ENCODE results near the gene PAK5. TPM values are rescaled to one million over a fixed set of nuclear protein-coding genes. Genes with fewer than 3 reads are reported as not detected.

The PAK5 gene
- total RNA-seq, 1 experiment from 2014 or later: not detected

GRCh38 chr20:9501473-9501872 lies 337.4 kb downstream of the PAK5 start:
- RAD21 ChIA-PET (ENCODE audit: low non-redundant PET in 1 of 2, low total read pairs in 2 of 2, uncharacterized antibody in 2 of 2, unreplicated experiment in 2 of 2): no interaction called here
- intact Hi-C loops (cut with micrococcal nuclease): no loop called here
- peaks cover 10% of the 10 kb centered on the region; the same call in 1 of the 2 replicates for H3K27me3 ChIP-seq (ENCODE audit: insufficient read depth, low read length)
- DNase-seq (ENCODE audit: low read depth, low spot score) (no peak), ATAC-seq (no peak)
- H3K4me1 ChIP-seq (ENCODE audit: control insufficient read depth in 1 of 2, insufficient read depth in 2 of 2, low read length in 2 of 2): no peaks in the 10 kb centered on the region
- no peak for TF ChIP-seq POLR2A (IDR thresholded peaks at IDR 0.05; ENCODE audit: borderline replicate concordance, extremely low read depth, insufficient read depth, insufficient read length)
- TF ChIP-seq FOSL1 (IDR thresholded peaks at IDR 0.05; ENCODE audit: low read depth): no peak
- TF ChIP-seq SIN3A (IDR thresholded peaks at IDR 0.05; ENCODE audit: low read depth): no peak
- CTCF ChIA-PET: no interaction called here
- no peaks in the 10 kb centered on the region for H3K9me3 ChIP-seq (ENCODE audit: control insufficient read depth in 1 of 2, insufficient read depth in 1 of 2, low read depth in 1 of 2, low read length in 2 of 2)
- no peaks in the 10 kb centered on the region for H4K20me1 ChIP-seq (ENCODE audit: insufficient read depth)
- no peaks in the 10 kb centered on the region for H3K36me3 ChIP-seq (ENCODE audit: control insufficient read depth in 1 of 2, insufficient read depth in 2 of 2, low read length in 2 of 2)
- H3K9ac ChIP-seq (ENCODE audit: low read length): no peak overlapping the region
- H3K27ac ChIP-seq (ENCODE audit: low read depth, low read length): no peak overlapping the region
- H3K79me2 ChIP-seq (ENCODE audit: insufficient read depth, low read length): no peaks in the 10 kb centered on the region
- H3K4me2 ChIP-seq (ENCODE audit: low read length): no peak overlapping the region
- H2AFZ ChIP-seq (ENCODE audit: low read depth, low read length, poor library complexity, severe bottlenecking): no peak overlapping the region
- no TSS peak for BruUV-seq (replicated peaks)
- no peaks in the 10 kb centered on the region for H3K9me2 ChIP-seq (ENCODE audit: insufficient read depth)
- no peak overlapping the region for H3K4me3 ChIP-seq (replicated peaks in 1 of 2; ENCODE audit: low read depth in 1 of 2, low read length in 2 of 2)
- POLR2A ChIA-PET: no interaction called here

- Histone ChIP-seq H3K27me3 (ENCODE audit: insufficient read depth, low read length) (peaks cover 10% of the 10 kb centered on the region; the same call in 1 of the 2 replicates), H3K9me3 (ENCODE audit: control insufficient read depth in 1 of 2, insufficient read depth in 1 of 2, low read depth in 1 of 2, low read length in 2 of 2) (no peaks in the 10 kb centered on the region), H3K79me2 (ENCODE audit: insufficient read depth, low read length) (no peaks in the 10 kb centered on the region), H3K36me3 (ENCODE audit: control insufficient read depth in 1 of 2, insufficient read depth in 2 of 2, low read length in 2 of 2) (no peaks in the 10 kb centered on the region), H3K27ac (ENCODE audit: low read depth, low read length) (no peak overlapping the region), H3K9me2 (ENCODE audit: insufficient read depth) (no peaks in the 10 kb centered on the region), H4K20me1 (ENCODE audit: insufficient read depth) (no peaks in the 10 kb centered on the region), H3K4me3 (replicated peaks in 1 of 2; ENCODE audit: low read depth in 1 of 2, low read length in 2 of 2) (no peak overlapping the region), H2AFZ (ENCODE audit: low read depth, low read length, poor library complexity, severe bottlenecking) (no peak overlapping the region), H3K4me1 (ENCODE audit: control insufficient read depth in 1 of 2, insufficient read depth in 2 of 2, low read length in 2 of 2) (no peaks in the 10 kb centered on the region), H3K4me2 (ENCODE audit: low read length) (no peak overlapping the region), H3K9ac (ENCODE audit: low read length) (no peak overlapping the region)
- intact Hi-C loops (cut with micrococcal nuclease): no loop called here
- DNase-seq (ENCODE audit: low read depth, low spot score): no peak
- ChIA-PET CTCF (no interaction called here), RAD21 (ENCODE audit: low non-redundant PET in 1 of 2, low total read pairs in 2 of 2, uncharacterized antibody in 2 of 2, unreplicated experiment in 2 of 2) (no interaction called here), POLR2A (no interaction called here)
- BruUV-seq (replicated peaks): no TSS peak
- ATAC-seq: no peak
- TF ChIP-seq, protein P1, sequence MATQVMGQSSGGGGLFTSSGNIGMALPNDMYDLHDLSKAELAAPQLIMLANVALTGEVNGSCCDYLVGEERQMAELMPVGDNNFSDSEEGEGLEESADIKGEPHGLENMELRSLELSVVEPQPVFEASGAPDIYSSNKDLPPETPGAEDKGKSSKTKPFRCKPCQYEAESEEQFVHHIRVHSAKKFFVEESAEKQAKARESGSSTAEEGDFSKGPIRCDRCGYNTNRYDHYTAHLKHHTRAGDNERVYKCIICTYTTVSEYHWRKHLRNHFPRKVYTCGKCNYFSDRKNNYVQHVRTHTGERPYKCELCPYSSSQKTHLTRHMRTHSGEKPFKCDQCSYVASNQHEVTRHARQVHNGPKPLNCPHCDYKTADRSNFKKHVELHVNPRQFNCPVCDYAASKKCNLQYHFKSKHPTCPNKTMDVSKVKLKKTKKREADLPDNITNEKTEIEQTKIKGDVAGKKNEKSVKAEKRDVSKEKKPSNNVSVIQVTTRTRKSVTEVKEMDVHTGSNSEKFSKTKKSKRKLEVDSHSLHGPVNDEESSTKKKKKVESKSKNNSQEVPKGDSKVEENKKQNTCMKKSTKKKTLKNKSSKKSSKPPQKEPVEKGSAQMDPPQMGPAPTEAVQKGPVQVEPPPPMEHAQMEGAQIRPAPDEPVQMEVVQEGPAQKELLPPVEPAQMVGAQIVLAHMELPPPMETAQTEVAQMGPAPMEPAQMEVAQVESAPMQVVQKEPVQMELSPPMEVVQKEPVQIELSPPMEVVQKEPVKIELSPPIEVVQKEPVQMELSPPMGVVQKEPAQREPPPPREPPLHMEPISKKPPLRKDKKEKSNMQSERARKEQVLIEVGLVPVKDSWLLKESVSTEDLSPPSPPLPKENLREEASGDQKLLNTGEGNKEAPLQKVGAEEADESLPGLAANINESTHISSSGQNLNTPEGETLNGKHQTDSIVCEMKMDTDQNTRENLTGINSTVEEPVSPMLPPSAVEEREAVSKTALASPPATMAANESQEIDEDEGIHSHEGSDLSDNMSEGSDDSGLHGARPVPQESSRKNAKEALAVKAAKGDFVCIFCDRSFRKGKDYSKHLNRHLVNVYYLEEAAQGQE (IDR thresholded peaks at IDR 0.05; ENCODE audit: low read depth): no peak
- TF ChIP-seq JUND (IDR thresholded peaks at IDR 0.05) (no peak), ZNF274 (IDR thresholded peaks at IDR 0.05; ENCODE audit: low read depth, low read length) (no peak), RAD21 (IDR thresholded peaks at IDR 0.05; ENCODE audit: low read depth) (no peak), SRF (IDR thresholded peaks at IDR 0.05; ENCODE audit: low read depth) (no peak), CTCF (IDR thresholded peaks at IDR 0.05 in 2 of 3, conservative IDR thresholded peaks at IDR 0.05 in 1 of 3; ENCODE audit: borderline replicate concordance in 1 of 3, insufficient read depth in 1 of 3, low read depth in 2 of 3, low read length in 2 of 3) (no peak), POLR2A (IDR thresholded peaks at IDR 0.05; ENCODE audit: borderline replicate concordance, extremely low read depth, insufficient read depth, insufficient read length) (no peak), ZFX (IDR thresholded peaks at IDR 0.05) (no peak), ZBTB33 (IDR thresholded peaks at IDR 0.05; ENCODE audit: extremely low read depth, insufficient replicate concordance, low read length) (no peak)
- TF ChIP-seq, protein P2, sequence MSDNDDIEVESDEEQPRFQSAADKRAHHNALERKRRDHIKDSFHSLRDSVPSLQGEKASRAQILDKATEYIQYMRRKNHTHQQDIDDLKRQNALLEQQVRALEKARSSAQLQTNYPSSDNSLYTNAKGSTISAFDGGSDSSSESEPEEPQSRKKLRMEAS (IDR thresholded peaks at IDR 0.05): no peak
- TF ChIP-seq, protein P3, sequence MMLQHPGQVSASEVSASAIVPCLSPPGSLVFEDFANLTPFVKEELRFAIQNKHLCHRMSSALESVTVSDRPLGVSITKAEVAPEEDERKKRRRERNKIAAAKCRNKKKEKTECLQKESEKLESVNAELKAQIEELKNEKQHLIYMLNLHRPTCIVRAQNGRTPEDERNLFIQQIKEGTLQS (IDR thresholded peaks at IDR 0.05): no peak
Measured at GRCh38 chr20:9500121-9500520, 338.8 kb downstream of the PAK5 start.
